ENCODE measurements around the gene CAPN14. TPM values are rescaled to one million over a fixed set of nuclear protein-coding genes. Genes with fewer than 3 reads are reported as not detected.

The CAPN14 gene
- total and polyA plus RNA-seq, 3 donors from 2014 or later: 0.36 to 1.1 (median 0.47) TPM

DNA sequence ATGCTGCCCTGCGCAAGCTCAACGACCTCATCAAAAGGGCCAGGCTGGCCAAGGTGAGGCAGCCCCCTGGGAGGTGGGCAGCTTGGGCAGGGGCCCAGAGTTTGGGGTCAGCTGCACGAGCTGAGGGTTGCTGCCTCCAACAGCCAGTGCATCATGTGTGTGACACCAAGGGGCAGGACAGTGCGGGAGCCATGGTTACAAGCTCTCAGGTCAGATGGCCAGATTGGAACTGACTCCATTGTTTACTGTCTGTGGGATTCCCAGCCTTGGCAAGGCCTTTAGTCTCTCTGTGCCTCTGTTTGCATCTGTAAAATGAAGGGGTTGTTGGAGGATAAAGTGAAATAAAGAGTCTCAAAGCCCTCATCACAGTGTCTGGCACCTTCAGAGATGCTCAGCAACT lies 43.6 kb upstream of the CAPN14 start:
- no peak overlapping the region for H3K27ac ChIP-seq
- no peaks in the 10 kb centered on the region for H3K27me3 ChIP-seq
- no peaks in the 10 kb centered on the region for H3K4me1 ChIP-seq
- 92% methylated on average over 4 of the region's 4 CpGs; no CpG with 5 or more reads in 1 of the 2 donors for WGBS, 2 donors
- no peaks in the 10 kb centered on the region for H3K9me3 ChIP-seq
- DNase-seq: no peak
- no peak overlapping the region for H3K4me3 ChIP-seq
- no peak for TF ChIP-seq POLR2A (IDR thresholded peaks at IDR 0.05)
- TF ChIP-seq, protein P1, sequence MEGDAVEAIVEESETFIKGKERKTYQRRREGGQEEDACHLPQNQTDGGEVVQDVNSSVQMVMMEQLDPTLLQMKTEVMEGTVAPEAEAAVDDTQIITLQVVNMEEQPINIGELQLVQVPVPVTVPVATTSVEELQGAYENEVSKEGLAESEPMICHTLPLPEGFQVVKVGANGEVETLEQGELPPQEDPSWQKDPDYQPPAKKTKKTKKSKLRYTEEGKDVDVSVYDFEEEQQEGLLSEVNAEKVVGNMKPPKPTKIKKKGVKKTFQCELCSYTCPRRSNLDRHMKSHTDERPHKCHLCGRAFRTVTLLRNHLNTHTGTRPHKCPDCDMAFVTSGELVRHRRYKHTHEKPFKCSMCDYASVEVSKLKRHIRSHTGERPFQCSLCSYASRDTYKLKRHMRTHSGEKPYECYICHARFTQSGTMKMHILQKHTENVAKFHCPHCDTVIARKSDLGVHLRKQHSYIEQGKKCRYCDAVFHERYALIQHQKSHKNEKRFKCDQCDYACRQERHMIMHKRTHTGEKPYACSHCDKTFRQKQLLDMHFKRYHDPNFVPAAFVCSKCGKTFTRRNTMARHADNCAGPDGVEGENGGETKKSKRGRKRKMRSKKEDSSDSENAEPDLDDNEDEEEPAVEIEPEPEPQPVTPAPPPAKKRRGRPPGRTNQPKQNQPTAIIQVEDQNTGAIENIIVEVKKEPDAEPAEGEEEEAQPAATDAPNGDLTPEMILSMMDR (IDR thresholded peaks at IDR 0.05): no peak
- intact Hi-C loops (cut with DNase I; ENCODE audit: low total_unique reads): no loop called here
- no peaks in the 10 kb centered on the region for H3K36me3 ChIP-seq (ENCODE audit: low read depth, missing control alignments)

DNA sequence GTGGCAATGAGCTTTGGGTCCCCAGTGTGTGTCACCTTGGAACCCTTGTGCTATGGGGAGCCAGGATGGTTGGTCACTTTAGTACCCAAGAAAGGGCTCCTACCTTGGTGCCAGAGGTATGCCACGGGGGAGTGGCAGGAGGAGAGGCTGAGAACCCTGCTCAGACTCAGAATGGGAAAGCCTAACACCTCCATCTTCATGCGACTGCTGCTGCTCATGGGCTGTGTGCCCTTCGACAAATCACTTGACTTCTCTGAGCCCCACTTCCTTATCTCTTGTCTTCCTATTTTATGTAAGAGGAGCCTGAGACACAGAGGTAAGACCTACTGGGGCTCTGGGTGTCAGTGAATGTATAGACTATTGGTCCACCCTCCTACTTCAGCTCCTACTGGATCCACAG lies 41.8 kb upstream of the CAPN14 start:
- Histone ChIP-seq H3K4me1 (no peaks in the 10 kb centered on the region), H3K4me3 (no peak overlapping the region), H3K9me3 (no peaks in the 10 kb centered on the region), H3K36me3 (ENCODE audit: low read depth, missing control alignments) (no peaks in the 10 kb centered on the region), H3K27me3 (no peaks in the 10 kb centered on the region), H3K27ac (no peak overlapping the region)
- TF ChIP-seq POLR2A (IDR thresholded peaks at IDR 0.05): no peak
- TF ChIP-seq, protein P1 (IDR thresholded peaks at IDR 0.05): no peak
- intact Hi-C loops (cut with DNase I; ENCODE audit: low total_unique reads): no loop called here
- DNase-seq: no peak
- WGBS, 2 donors: 93 to 98% methylated on average over 3 of the region's 3 CpGs

DNA sequence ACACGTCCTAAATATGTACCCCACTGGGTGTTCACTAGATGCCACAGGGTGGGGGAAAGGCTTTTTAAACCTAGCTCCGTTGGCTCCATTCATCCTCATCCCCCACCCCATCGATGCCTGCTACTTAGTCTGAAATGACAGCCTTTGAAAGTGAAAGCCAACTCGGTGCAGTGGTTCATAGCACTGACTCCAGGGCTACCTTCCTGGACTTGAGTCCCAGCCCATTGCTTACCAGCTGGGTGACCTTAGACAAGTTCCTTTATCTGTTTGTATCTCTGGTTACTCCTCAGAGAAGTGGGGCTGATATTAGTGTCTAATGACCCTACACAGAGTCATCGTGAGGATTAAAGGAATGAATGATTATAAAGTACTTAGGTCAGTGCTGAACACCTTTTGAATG lies 41.0 kb upstream of the CAPN14 start:
- H3K27ac ChIP-seq: no peak overlapping the region
- intact Hi-C loops (cut with DNase I; ENCODE audit: low total_unique reads): no loop called here
- no peaks in the 10 kb centered on the region for H3K27me3 ChIP-seq
- DNase-seq: no peak
- H3K9me3 ChIP-seq: no peaks in the 10 kb centered on the region
- no peaks in the 10 kb centered on the region for H3K4me1 ChIP-seq
- H3K4me3 ChIP-seq: no peak overlapping the region
- WGBS, 2 donors: 81 to 88% methylated on average over 5 of the region's 5 CpGs
- H3K36me3 ChIP-seq (ENCODE audit: low read depth, missing control alignments): no peaks in the 10 kb centered on the region
- TF ChIP-seq, protein P1 (IDR thresholded peaks at IDR 0.05): no peak
- no peak for TF ChIP-seq POLR2A (IDR thresholded peaks at IDR 0.05)

DNA sequence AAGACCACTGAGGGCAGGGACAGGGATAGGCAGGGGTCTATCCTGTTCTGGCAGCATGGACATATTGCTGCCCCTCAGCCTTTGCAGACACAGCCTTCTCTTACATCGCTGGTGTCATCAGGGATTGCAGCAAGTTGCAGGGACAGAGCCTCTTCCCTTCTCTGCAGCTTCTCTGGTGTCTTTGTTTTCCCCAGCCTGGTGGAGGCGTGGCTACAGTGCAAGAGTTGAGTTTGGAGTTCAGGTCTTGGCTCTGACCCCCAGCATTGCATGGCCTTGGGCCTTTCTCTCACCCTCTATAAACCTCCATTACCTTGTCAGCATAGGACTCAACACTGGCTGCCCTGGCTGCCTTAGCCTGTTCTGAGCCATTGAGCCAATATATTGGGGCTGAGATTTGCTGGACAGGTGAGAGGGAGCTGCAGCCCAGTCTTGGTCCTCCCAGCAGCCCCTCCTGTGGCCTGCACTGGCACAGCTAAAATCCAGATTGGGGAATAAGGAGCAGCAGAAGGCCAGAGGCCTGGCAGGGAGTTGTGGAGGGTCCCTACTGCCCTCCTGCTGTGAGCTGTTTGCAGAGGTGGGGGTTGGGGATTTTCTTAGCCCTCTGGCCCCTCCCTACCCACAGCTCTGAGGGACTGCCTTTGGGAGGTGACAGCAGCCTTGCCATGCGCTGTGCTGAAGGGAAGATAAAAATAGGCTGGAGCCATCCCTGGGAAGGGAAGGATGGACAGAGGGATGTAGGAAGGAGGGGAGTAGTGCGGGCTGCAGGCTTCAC lies 39.5 kb upstream of the CAPN14 start:
- no peaks in the 10 kb centered on the region for H3K4me1 ChIP-seq
- 88 to 89% methylated on average over 4 of the region's 4 CpGs for WGBS, 2 donors

More for the DNA sequence above, 39.5 kb upstream of the CAPN14 start:
- H3K36me3 ChIP-seq (ENCODE audit: low read depth, missing control alignments): no peaks in the 10 kb centered on the region
- no peak overlapping the region for H3K27ac ChIP-seq
- no peak overlapping the region for H3K4me3 ChIP-seq
- intact Hi-C loops (cut with DNase I; ENCODE audit: low total_unique reads): no loop called here
- no peak for DNase-seq
- H3K9me3 ChIP-seq: no peaks in the 10 kb centered on the region
- no peak for TF ChIP-seq POLR2A (IDR thresholded peaks at IDR 0.05)
- TF ChIP-seq, protein P1 (IDR thresholded peaks at IDR 0.05): no peak
- no peaks in the 10 kb centered on the region for H3K27me3 ChIP-seq

Data from testis (tissue), 3 donors.